Adrenal gland (tissue), 5 donors: ENCODE results near the gene TAX1BP1.

Experiments
- POLR2A ChIP-seq, 2 donors: fragments of 450-650 bp; IDR thresholded peaks; one replicate each; pipeline ENCODE4 v1.6.1; 2017; ENCODE audit warnings: antibody characterized with exemption in 2 of 2, mild to moderate bottlenecking in 2 of 2, moderate library complexity in 1 of 2
- TF ChIP-seq, protein P1 (sequence below), 6 experiments: fragments of 450-650 bp in 4 of 6; fragments of 200-600 bp in 2 of 6; sonication (generic) in 1 of 6; IDR thresholded peaks; 1 replicate in 5 of 6; 2 replicates in 1 of 6; pipeline versions ENCODE4 v1.5.1 to v1.8.0; 2016 to 2021; ENCODE audit warnings: antibody characterized with exemption in 6 of 6, mild to moderate bottlenecking in 2 of 6, moderate library complexity in 1 of 6
- donor health status: DM: no; HTN: no; CAD: no.

DNA sequence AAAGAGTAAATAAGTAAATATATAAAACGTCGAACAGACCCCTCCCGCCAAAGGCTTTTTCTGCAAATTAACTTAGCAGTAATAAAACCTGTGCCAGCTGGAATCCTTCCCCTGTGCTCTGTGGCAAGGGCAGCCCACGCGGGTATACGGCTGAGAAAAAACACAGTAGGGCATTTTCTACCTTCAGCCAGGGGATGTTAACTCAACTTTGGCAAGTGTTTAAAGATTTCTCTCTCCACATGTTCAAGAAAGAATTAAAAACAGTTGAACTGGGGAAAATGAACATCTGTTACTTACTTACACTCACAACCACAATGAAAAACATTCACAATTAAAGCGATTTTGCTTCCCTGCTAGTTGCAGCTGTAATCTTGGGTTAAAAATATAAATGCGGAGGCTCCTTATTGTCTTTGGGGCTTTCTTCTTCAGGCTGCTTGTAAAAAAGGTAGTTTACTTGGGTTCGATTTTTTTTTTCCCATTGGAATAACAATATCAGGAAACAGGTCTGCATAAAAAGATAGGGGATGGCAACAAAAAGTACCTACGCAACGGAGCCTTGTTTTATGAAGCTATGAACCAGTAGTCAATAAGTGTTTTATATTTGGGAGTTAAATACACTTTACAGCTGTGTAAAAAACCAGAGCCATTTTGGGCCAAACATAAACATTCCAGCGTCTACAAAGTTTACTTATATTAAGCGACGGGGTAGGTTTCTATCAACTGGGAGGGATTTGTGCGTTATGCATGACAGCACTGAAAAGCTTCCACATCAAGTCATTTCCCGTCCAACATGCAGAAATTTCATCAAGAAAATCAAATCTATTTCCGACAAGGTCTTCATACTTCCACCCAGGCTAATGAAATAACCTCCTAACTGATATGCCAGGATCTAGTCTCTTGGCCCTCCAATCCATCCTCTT lies 132.7 kb downstream of the TAX1BP1 start:
- TF ChIP-seq, protein P1, sequence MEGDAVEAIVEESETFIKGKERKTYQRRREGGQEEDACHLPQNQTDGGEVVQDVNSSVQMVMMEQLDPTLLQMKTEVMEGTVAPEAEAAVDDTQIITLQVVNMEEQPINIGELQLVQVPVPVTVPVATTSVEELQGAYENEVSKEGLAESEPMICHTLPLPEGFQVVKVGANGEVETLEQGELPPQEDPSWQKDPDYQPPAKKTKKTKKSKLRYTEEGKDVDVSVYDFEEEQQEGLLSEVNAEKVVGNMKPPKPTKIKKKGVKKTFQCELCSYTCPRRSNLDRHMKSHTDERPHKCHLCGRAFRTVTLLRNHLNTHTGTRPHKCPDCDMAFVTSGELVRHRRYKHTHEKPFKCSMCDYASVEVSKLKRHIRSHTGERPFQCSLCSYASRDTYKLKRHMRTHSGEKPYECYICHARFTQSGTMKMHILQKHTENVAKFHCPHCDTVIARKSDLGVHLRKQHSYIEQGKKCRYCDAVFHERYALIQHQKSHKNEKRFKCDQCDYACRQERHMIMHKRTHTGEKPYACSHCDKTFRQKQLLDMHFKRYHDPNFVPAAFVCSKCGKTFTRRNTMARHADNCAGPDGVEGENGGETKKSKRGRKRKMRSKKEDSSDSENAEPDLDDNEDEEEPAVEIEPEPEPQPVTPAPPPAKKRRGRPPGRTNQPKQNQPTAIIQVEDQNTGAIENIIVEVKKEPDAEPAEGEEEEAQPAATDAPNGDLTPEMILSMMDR (IDR thresholded peaks at IDR 0.05): no peak
- TF ChIP-seq POLR2A (IDR thresholded peaks at IDR 0.05): no peak
